ENCODE data around the gene MAML2.
"Not testable (repeated sequence)": the region's sequence is repeated elsewhere in the genome, so short reads cannot be mapped to it uniquely, and the experiment has no call there.

Gene MAML2

DNA sequence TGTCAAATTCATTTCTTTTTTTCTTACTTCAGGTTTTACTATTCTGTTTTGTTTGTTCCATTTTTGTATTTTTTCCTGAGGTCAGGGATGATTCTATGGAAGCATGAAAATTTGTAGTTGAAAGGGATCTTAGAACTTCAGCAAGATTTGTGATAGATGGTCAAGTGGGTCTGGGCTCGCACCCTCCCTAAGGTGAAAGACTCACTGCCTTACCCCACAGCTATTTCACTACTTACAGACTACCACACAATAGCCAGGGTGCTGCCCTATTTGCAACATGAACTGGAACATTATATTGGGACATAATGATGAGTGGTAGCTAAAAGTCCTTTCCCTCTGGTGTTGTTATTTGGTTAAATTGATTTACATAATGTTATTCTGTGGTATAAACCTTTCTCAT is 62.6 kb downstream of the MAML2 start:
- H3K4me1 Mint-ChIP-seq (ENCODE audit: low read depth), result peaks cover 86% of the 10 kb centered on the region
- peaks cover 20% of the 10 kb centered on the region for H3K36me3 Mint-ChIP-seq
- no peaks in the 10 kb centered on the region for H3K9me3 Mint-ChIP-seq (ENCODE audit: low read depth)

DNA sequence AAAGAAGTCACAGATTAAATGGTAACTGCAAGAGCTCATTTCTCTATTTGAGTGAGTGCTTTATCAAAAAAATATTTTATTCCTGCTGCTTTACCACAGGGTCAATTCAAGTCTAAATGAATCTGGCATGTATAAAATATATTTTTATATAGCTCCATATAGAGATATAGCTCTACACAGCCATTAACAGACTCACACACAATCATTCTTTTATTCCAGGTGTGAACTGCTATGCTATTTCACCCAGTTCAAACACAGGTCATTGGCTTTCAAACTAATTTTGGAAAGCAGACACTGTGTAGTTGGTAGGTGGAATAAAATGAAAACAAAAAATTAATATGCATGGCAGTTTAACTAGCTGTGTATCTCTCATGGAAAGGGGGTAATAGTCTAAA is 63.1 kb downstream of the MAML2 start:
- Mint-ChIP-seq H3K4me1 (ENCODE audit: low read depth) (peaks cover 81% of the 10 kb centered on the region), H3K36me3 (peaks cover 17% of the 10 kb centered on the region), H3K27me3 (no peaks in the 10 kb centered on the region), H3K4me3 (no peak overlapping the region), H3K9me3 (ENCODE audit: low read depth) (no peaks in the 10 kb centered on the region), H3K27ac (peak overlapping the region; percentile 89)

More for the DNA sequence above, 62.6 kb downstream of the MAML2 start:
- Mint-ChIP-seq H3K4me3 (peak overlapping the region; percentile 61), H3K27ac (peak overlapping the region; percentile 89), H3K27me3 (no peaks in the 10 kb centered on the region)

DNA sequence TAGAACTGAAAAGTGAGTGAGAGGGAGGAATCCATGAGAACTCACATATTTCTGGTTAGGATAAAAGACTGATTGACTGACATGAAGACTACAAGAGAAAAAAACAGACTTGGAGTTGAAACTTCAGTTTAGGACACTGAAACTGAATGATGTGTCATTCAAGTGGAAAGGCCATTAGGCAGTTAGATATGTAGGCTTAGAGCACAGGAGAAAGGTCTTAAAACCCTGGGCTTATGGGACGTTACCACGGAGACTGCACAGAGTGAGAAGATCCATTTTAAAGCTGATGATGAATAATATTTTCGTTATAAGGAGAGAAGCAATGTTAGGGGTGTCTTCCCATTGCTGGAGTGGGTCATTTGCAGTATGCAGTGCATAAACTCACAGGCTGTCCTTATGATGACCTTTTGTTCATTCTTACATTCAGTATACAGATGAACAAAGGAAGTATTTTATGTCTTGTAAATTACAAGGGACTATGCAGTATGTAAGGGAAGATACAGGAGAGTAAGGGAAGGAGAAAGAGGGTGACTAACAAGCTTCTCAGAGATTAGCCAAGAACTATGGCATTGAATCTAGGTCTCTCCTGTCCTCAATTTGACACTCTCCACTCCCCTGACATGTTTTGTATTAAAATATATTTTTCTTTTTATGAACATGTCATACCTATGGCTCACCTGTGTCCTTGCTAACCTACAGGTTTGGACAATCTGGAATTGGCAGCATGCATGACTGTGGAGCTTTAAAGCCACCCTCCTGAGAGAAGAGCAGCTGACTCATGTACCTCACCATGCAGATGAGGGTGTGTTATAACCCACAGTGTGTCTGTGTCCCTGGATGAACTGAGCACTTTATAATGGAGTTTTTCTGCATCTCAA is 63.7 kb downstream of the MAML2 start:
- Mint-ChIP-seq H3K9me3 (ENCODE audit: low read depth) (no peaks in the 10 kb centered on the region), H3K27ac (peak overlapping the region; percentile 89), H3K36me3 (peaks cover 13% of the 10 kb centered on the region), H3K4me1 (ENCODE audit: low read depth) (peaks cover 76% of the 10 kb centered on the region), H3K4me3 (peak overlapping the region; percentile 30), H3K27me3 (no peaks in the 10 kb centered on the region)

DNA sequence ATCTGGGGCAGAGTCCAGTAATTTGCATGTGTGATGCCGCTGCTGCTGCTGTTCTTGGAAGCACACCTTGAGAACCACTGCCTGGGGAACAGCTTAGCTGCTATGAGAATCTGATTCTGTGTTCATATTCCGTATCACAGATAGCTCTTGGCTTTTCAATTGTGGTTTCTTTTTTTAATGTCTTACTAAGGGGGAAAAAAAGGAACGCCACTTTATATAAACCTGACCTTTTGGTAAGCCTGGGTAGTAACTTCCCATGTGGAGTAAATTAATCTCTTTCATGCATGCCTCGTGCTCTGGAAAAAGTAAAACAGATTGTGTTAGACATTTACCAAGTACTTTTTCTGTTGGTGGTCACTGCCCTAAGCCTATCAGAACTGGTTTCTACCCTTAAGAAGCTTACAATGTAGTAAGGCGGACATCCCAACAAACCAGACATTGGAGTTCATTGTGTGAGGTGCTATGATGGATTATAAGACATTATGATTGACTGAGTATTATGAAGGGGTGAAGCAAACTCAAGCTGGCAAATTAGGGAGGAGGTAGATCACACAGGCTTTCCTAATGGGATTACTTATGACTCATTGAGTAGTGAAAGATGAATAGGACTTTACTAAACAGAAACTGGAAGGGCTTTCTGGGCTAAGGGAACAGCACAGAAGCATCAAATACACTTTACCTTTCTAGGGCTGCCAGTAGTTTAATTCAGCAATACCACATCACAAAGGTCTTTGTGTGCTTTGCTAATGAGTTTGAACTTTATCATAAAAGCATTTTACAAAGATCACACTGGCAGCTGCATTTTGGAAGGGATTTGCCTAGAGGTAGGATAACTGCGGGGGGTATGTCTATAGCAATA is 64.7 kb downstream of the MAML2 start:
- Mint-ChIP-seq H3K27ac (peak overlapping the region; percentile 61), H3K4me3 (peak overlapping the region; percentile 30), H3K9me3 (ENCODE audit: low read depth) (no peaks in the 10 kb centered on the region), H3K36me3 (peaks cover 6% of the 10 kb centered on the region), H3K27me3 (no peaks in the 10 kb centered on the region), H3K4me1 (ENCODE audit: low read depth) (peaks cover 71% of the 10 kb centered on the region)

DNA sequence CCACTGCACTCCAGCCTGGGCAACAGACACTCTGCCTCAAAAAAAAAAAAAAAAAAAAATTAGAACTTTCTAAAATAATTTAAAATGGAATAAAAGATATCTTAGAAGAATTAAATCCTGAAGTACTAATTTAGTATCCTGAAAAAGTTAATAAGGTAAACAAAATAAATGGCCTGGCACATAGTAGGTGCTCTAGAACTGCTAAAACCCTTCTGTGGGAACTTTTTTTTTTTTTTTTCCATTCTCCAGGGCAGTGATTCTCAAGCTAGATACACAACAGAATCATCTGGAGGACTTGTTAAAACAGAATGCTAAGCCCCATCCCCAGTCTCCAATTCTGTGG is 65.3 kb downstream of the MAML2 start:
- H3K36me3 Mint-ChIP-seq, result peaks cover 8% of the 10 kb centered on the region
- no peak overlapping the region for H3K27ac Mint-ChIP-seq
- H3K27me3 Mint-ChIP-seq, result no peaks in the 10 kb centered on the region
- no peaks in the 10 kb centered on the region for H3K9me3 Mint-ChIP-seq (ENCODE audit: low read depth)
- H3K4me1 Mint-ChIP-seq (ENCODE audit: low read depth), result peaks cover 71% of the 10 kb centered on the region
- no peak overlapping the region for H3K4me3 Mint-ChIP-seq

DNA sequence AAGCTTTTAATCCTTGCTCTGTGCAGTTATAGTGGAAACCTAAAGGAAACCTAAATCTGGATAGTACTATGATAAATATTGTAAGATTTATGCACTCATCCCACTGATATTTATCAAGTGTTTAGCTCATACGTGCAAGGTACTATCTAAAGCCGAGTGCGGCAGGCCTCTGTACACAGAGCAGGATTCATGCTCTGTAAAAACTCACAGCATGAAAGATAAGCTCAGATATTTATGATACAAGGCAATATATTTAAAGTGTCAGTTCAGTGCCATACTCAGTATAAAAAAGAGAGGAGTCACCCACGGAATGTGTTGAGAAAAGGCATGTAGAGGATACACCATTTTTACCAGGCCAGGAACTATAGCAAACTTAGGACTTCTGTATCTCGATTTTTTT is 66.2 kb downstream of the MAML2 start:
- H3K4me3 Mint-ChIP-seq, result no peak overlapping the region
- H3K4me1 Mint-ChIP-seq (ENCODE audit: low read depth), result peaks cover 73% of the 10 kb centered on the region
- no peaks in the 10 kb centered on the region for H3K27me3 Mint-ChIP-seq
- no peak overlapping the region for H3K27ac Mint-ChIP-seq
- peaks cover 13% of the 10 kb centered on the region for H3K36me3 Mint-ChIP-seq
- peaks cover 3% of the 10 kb centered on the region for H3K9me3 Mint-ChIP-seq (ENCODE audit: low read depth)

DNA sequence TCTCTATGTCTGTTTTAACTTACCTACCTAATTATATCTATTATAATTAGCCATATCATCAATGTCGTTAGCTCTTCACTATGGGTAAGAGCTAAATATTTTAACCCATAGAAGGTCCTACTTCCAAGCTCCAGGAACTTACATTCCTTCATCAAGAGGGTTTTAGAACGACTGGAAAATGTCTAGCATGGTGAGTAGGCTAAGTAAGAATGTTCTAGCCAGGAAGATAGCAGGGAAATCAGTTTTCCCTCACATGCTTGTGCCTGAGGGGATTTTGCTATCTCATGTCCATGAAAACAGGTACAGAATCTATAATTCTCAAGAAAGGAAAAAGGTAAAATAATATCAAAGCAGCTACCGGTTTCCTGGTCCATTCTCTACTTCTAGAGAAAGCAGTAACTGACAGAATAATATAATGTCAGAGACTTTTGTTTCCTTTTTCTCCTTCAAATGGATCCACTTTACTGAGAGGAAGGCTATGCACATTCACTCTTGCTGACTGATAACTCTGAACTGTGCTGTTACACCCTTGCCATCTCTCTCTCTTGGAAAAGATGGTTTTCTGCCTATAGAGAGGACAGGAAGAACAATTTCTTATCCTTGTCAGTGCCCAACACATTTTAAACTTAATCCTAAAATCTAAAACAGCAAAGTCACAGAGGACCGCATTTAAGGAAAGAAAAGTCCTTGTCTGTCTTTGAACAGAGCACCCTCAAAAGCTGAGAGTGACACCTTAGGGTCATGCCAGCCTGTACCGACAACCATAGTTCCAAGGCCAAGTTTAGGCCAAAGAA is 67.0 kb downstream of the MAML2 start:
- Mint-ChIP-seq H3K27me3 (no peaks in the 10 kb centered on the region), H3K4me3 (no peak overlapping the region), H3K9me3 (ENCODE audit: low read depth) (peaks cover 7% of the 10 kb centered on the region), H3K4me1 (ENCODE audit: low read depth) (peaks cover 73% of the 10 kb centered on the region), H3K27ac (no peak overlapping the region), H3K36me3 (peaks cover 17% of the 10 kb centered on the region)

DNA sequence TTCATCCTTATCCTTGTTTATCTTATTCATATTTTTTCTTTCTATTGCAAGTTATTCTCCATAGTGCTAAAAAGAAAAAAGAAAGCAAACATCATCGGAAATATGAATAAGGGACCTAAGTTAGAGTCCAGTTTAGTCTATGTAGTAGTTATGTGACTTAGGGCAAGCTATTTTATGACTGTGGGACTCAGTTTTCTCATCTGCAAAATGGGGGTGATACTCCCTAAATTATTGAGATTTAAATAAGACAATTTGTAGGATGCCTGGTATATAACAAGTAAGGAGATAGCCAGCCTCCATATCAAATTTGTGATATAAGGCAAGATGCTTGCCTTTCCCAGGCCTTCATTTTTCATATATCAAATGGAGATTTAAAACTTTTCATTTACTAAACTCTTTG is 69.5 kb downstream of the MAML2 start:
- no peaks in the 10 kb centered on the region for H3K27me3 Mint-ChIP-seq
- no peak overlapping the region for H3K4me3 Mint-ChIP-seq
- peaks cover 7% of the 10 kb centered on the region for H3K9me3 Mint-ChIP-seq (ENCODE audit: low read depth)
- H3K4me1 Mint-ChIP-seq (ENCODE audit: low read depth), result peaks cover 69% of the 10 kb centered on the region
- H3K36me3 Mint-ChIP-seq, result peaks cover 27% of the 10 kb centered on the region
- H3K27ac Mint-ChIP-seq, result no peak overlapping the region

DNA sequence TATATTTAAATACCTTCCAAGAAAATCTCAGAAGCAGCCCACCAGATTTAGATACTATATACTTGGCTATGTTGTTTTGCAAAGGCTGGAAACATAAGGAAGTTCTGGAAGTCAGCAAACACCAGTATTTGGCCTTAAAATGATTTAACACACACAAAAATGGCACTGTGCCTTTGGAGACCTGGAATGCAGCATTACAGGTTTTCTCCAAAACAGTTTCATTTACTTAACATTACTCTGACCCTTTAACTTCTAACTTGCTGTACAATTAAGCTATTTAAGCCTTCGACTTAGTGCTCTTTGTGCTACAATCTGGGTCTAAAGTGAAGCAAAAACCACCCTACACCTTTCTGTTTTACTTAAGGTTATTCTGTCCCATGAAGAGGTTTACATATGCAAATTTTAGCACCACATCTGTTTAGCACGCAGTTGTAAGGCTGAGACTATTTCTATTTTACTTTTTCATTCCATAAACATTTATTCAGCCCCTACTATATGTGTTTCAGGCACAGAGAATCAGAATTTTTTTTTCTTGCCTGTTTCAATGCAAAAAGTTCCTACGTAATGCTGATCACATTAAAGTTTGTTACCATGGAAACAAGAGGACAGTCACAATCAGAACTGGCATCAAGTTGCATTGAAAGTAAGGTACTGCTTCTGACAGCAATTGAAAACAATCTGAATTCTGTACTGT is 70.3 kb downstream of the MAML2 start:
- peaks cover 69% of the 10 kb centered on the region for H3K4me1 Mint-ChIP-seq (ENCODE audit: low read depth)
- H3K4me3 Mint-ChIP-seq, result peak overlapping the region; percentile 23
- no peaks in the 10 kb centered on the region for H3K27me3 Mint-ChIP-seq
- peaks cover 30% of the 10 kb centered on the region for H3K36me3 Mint-ChIP-seq
- peaks cover 7% of the 10 kb centered on the region for H3K9me3 Mint-ChIP-seq (ENCODE audit: low read depth)
- peak overlapping the region; percentile 79 for H3K27ac Mint-ChIP-seq

DNA sequence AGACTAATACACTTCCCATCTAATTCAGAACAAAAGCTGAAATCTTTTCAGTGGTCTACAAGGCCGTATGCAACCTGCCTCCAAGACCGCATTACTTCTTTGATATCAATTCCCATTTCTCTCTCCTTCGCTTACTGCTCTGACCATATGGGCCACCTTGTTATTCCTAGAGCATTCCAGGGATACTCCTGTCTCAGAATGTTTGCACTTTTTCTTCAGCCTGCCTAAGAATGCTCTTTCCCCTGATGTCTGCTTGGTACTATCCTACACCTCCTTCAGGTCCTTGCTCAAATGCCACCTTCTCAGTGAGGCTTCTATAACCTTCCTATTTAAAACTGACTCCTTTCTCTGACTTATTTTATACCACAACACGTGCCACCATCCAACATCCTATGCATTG is 71.2 kb downstream of the MAML2 start:
- Mint-ChIP-seq H3K27me3 (no peaks in the 10 kb centered on the region), H3K4me3 (no peak overlapping the region), H3K27ac (peak overlapping the region; percentile 79), H3K9me3 (ENCODE audit: low read depth) (peaks cover 7% of the 10 kb centered on the region), H3K4me1 (ENCODE audit: low read depth) (peaks cover 73% of the 10 kb centered on the region), H3K36me3 (peaks cover 30% of the 10 kb centered on the region)

DNA sequence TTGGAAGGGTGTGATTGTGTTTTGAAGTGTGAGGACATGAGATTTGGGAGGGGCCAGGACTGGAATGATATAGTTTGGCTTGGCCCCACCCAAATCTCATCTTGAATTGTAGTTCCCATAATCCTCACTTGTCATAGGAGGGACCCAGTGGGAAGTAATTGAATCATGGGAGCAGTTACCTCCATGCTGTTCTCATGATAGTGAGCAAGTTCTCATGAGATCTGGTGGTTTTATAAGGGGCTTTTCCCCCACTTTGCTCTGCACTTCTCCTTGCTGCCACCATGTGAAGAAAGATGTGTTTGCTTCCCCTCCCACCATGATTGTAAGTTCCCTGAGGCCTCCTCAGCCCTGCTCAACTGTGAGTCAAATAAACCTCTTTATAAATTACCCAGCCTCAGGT is 71.6 kb downstream of the MAML2 start:
- H3K27me3 Mint-ChIP-seq; H3K4me3 Mint-ChIP-seq; H3K9me3 Mint-ChIP-seq (ENCODE audit: low read depth): not testable (repeated sequence)
- peak overlapping the region; percentile 79 for H3K27ac Mint-ChIP-seq
- peaks cover 30% of the 10 kb centered on the region for H3K36me3 Mint-ChIP-seq
- peaks cover 75% of the 10 kb centered on the region for H3K4me1 Mint-ChIP-seq (ENCODE audit: low read depth)

DNA sequence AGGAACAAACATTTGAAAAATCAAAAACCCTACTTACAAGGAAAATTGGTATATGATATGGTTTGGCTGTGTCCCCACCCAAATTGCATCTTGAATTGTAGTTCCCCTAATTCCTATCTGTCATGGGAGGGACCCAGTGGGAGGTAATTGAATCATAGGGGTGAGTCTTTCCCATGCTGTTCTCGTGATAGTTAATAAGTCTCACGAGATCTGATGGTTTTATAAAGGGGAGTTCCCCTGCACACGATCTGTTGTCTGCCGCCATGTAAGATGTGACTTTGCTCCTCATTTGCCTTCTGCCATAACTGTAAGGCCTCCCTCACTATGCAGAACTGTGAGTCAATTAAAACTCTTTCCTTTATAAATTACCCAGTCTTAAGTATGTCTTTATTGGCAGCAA is 74.5 kb downstream of the MAML2 start:
- not testable (repeated sequence) for H3K27me3 Mint-ChIP-seq; H3K9me3 Mint-ChIP-seq (ENCODE audit: low read depth)
- Mint-ChIP-seq H3K36me3 (peaks cover 40% of the 10 kb centered on the region), H3K4me3 (peak overlapping the region; percentile 38), H3K27ac (peak overlapping the region; percentile 94), H3K4me1 (ENCODE audit: low read depth) (peaks cover 96% of the 10 kb centered on the region)

DNA sequence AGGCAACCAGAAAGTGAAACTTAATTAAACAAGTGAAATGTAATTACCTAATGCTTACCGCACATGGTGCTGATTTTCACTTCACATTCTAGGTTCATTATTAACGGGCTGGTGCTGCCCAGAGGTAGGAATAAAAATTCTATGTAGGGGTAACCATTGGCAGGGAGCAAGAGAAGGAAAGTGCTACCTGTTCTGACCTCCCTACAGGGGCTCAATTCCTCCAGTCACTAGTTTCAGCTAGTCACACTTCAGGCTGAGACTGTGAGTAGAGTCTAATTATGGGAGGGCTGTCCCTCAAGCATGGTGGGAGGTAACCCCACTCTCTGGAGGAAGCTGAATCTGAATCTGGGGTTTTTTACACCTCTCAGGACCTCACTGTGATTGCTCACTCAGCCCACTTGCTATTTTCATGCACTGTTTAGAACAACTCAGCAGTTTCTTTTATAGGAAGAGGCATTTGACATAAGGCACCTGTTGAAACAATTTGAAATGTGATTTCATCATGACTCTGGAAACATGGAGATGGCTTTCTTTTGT is 75.4 kb downstream of the MAML2 start:
- peaks cover 96% of the 10 kb centered on the region for H3K4me1 Mint-ChIP-seq (ENCODE audit: low read depth)
- peaks cover 12% of the 10 kb centered on the region for H3K9me3 Mint-ChIP-seq (ENCODE audit: low read depth)
- H3K27me3 Mint-ChIP-seq, result no peaks in the 10 kb centered on the region
- H3K36me3 Mint-ChIP-seq, result peaks cover 45% of the 10 kb centered on the region
- H3K4me3 Mint-ChIP-seq, result peak overlapping the region; percentile 83
- peak overlapping the region; percentile 94 for H3K27ac Mint-ChIP-seq

DNA sequence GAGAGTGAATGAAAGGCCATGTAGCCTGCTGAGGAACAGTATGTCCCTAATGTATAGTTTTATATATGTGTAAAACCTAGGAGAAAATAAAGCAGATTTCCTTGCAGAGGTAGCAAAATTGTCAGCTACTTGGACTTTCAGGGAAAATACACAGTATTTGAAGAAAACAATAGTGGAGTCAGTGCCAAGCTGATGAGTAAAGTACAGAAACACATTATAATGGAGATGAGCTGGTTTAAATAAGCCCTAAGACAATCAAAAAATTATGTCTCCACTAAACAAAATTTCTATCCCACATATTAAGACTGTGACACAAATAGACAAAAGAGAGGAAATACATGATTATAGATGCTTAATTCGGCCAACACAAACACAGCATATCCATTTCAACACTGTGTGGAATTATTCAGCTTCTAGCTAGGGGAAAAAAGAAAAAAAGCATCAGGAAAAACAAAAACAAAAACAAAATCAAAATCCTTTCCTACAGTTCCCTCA is 75.9 kb downstream of the MAML2 start:
- peaks cover 44% of the 10 kb centered on the region for H3K36me3 Mint-ChIP-seq
- H3K4me3 Mint-ChIP-seq, result peak overlapping the region; percentile 83
- peaks cover 92% of the 10 kb centered on the region for H3K4me1 Mint-ChIP-seq (ENCODE audit: low read depth)
- H3K27me3 Mint-ChIP-seq, result no peaks in the 10 kb centered on the region
- H3K9me3 Mint-ChIP-seq (ENCODE audit: low read depth), result peaks cover 12% of the 10 kb centered on the region
- H3K27ac Mint-ChIP-seq, result peak overlapping the region; percentile 94

Measured in activated naive CD8-positive, alpha-beta T cell (primary cell).